H9 (cell line): ENCODE data around the gene CADM1. TPM values are rescaled to one million over a fixed set of nuclear protein-coding genes. Genes with fewer than 3 reads are reported as not detected.

ENCODE experiments used
- DNase-seq: peaks from one replicate; pipeline ENCODE4 v3.0.0-alpha.2; 2017
- H2AFZ ChIP-seq: one replicate; pipeline ENCODE4 v1.6.1; 2013; ENCODE audit warnings: mild to moderate bottlenecking, low read length, control low read depth, moderate library complexity
- H2AK5ac ChIP-seq: 2 replicates; pipeline ENCODE4 v1.6.1; 2013; ENCODE audit warnings: low read length, control low read depth, mixed read lengths; ENCODE audit not compliant: insufficient read length
- H2BK120ac ChIP-seq: one replicate; pipeline ENCODE4 v1.6.1; 2013; ENCODE audit warnings: low read depth, mild to moderate bottlenecking, low read length, control low read depth, inconsistent platforms; ENCODE audit not compliant: poor library complexity, severe bottlenecking
- H2BK12ac ChIP-seq: 2 replicates; pipeline ENCODE4 v1.6.1; 2013; ENCODE audit warnings: low read length, control low read depth, mixed read lengths, low read depth; ENCODE audit not compliant: insufficient read length
- H2BK15ac ChIP-seq: 2 replicates; pipeline ENCODE4 v1.6.1; 2013; ENCODE audit warnings: low read depth, low read length, control low read depth
- H2BK20ac ChIP-seq: one replicate; pipeline ENCODE4 v1.6.1; 2013; ENCODE audit warnings: low read depth, mild to moderate bottlenecking, low read length, control low read depth, inconsistent platforms; ENCODE audit not compliant: poor library complexity, severe bottlenecking
- H2BK5ac ChIP-seq: 2 replicates; pipeline ENCODE4 v1.6.1; 2013; ENCODE audit warnings: low read length, control low read depth, mixed read lengths; ENCODE audit not compliant: insufficient read length
- H3K14ac ChIP-seq: 2 replicates; pipeline ENCODE4 v1.6.1; 2013; ENCODE audit warnings: low read length, control low read depth; ENCODE audit not compliant: insufficient read depth
- H3K18ac ChIP-seq: 2 replicates; pipeline ENCODE4 v1.6.1; 2013; ENCODE audit warnings: low read depth, mild to moderate bottlenecking, mixed read lengths, low read length, control low read depth; ENCODE audit not compliant: insufficient read length
- H3K23ac ChIP-seq: 2 replicates; pipeline ENCODE4 v1.6.1; 2013; ENCODE audit warnings: low read length, control low read depth, mixed read lengths, low read depth; ENCODE audit not compliant: insufficient read length
- H3K23me2 ChIP-seq: 2 replicates; pipeline ENCODE4 v1.6.1; 2013; ENCODE audit warnings: low read depth, mild to moderate bottlenecking, mixed read lengths, low read length, control low read depth; ENCODE audit not compliant: insufficient read length, poor library complexity, severe bottlenecking
- H3K27ac ChIP-seq: 2 replicates; pipeline ENCODE4 v1.5.1; 2013; ENCODE audit warnings: low read length, control low read depth, mixed read lengths, low read depth; ENCODE audit not compliant: insufficient read length
- H3K27me3 ChIP-seq: 2 replicates; pipeline ENCODE4 v1.6.1; 2013; ENCODE audit warnings: low read length, control low read depth, inconsistent platforms; ENCODE audit not compliant: insufficient read depth
- H3K4ac ChIP-seq: 2 replicates; pipeline ENCODE4 v1.6.1; 2013; ENCODE audit warnings: low read depth, mild to moderate bottlenecking, control low read depth, inconsistent platforms, low read length, moderate library complexity
- H3K4me1 ChIP-seq: 2 replicates; pipeline ENCODE4 v1.6.1; 2013; ENCODE audit warnings: low read length, control low read depth, inconsistent platforms; ENCODE audit not compliant: insufficient read depth
- H3K4me2 ChIP-seq: 2 replicates; pipeline ENCODE4 v1.6.1; 2013; ENCODE audit warnings: low read length, control low read depth, mixed read lengths; ENCODE audit not compliant: insufficient read length, insufficient read depth
- H3K56ac ChIP-seq: 2 replicates; pipeline ENCODE4 v1.6.1; 2013; ENCODE audit warnings: low read depth, mild to moderate bottlenecking, mixed read lengths, low read length, control low read depth; ENCODE audit not compliant: insufficient read length
- H3K79me1 ChIP-seq: 2 replicates; pipeline ENCODE4 v1.6.1; 2013; ENCODE audit warnings: low read depth, mild to moderate bottlenecking, moderate library complexity, low read length, control low read depth, inconsistent platforms; ENCODE audit not compliant: insufficient read depth, poor library complexity, severe bottlenecking
- H3K79me2 ChIP-seq: 2 replicates; pipeline ENCODE4 v1.6.1; 2013; ENCODE audit warnings: low read length, control low read depth, inconsistent platforms; ENCODE audit not compliant: insufficient read depth
- H3K9ac ChIP-seq: 2 replicates; pipeline ENCODE4 v1.6.1; 2013; ENCODE audit warnings: low read length, control low read depth, mixed read lengths; ENCODE audit not compliant: insufficient read length; ENCODE audit errors: extremely low read depth
- H3K9me3 ChIP-seq: one replicate; pipeline ENCODE4 v1.6.1; 2013; ENCODE audit warnings: low read depth, low read length, inconsistent platforms; ENCODE audit not compliant: control insufficient read depth
- H3T11ph ChIP-seq: one replicate; pipeline ENCODE4 v1.6.1; 2013; ENCODE audit warnings: mild to moderate bottlenecking, low read length, control low read depth, inconsistent platforms
- H4K20me1 ChIP-seq: one replicate; pipeline ENCODE4 v1.6.1; 2013; ENCODE audit not compliant: control insufficient read depth, insufficient read length, insufficient read depth
- H4K5ac ChIP-seq: 2 replicates; pipeline ENCODE4 v1.6.1; 2013; ENCODE audit warnings: low read depth, mild to moderate bottlenecking, mixed read lengths, low read length, control low read depth; ENCODE audit not compliant: insufficient read length
- H4K8ac ChIP-seq: replicated peaks from 2 replicates; pipeline ENCODE4 v1.6.1; 2013; ENCODE audit warnings: low read length, control low read depth, mixed read lengths, low read depth; ENCODE audit not compliant: insufficient read length
- H4K91ac ChIP-seq: 2 replicates; pipeline ENCODE4 v1.6.1; 2013; ENCODE audit warnings: low read depth, mild to moderate bottlenecking, moderate library complexity, mixed read lengths, low read length, control low read depth; ENCODE audit not compliant: insufficient read length
- H3K27ac Mint-ChIP-seq, 3 experiments: 2 replicates in 2 of 3; 3 replicates in 1 of 3; pipeline ENCODE4 v1.8.0; 2020 to 2021; ENCODE audit warnings: mixed read lengths in 3 of 3, mild to moderate bottlenecking in 1 of 3, moderate library complexity in 1 of 3
- H3K27me3 Mint-ChIP-seq: 2 replicates; pipeline ENCODE4 v1.8.0; 2021; ENCODE audit warnings: low read depth, mild to moderate bottlenecking, moderate library complexity, mixed read lengths
- H3K36me3 Mint-ChIP-seq, 3 experiments: 2 replicates in 2 of 3; 3 replicates in 1 of 3; pipeline ENCODE4 v1.8.0; 2020 to 2021; ENCODE audit warnings: low read depth in 3 of 3, mixed read lengths in 3 of 3; ENCODE audit not compliant: insufficient read depth in 1 of 3
- H3K4me1 Mint-ChIP-seq, 2 experiments: 2 replicates each; pipeline ENCODE4 v1.8.0; 2020; ENCODE audit warnings: mixed read lengths in 2 of 2
- H3K4me3 Mint-ChIP-seq, 2 experiments: 2 replicates in 1 of 2; 3 replicates in 1 of 2; pipeline ENCODE4 v1.8.0; 2020 to 2021; ENCODE audit warnings: mild to moderate bottlenecking in 2 of 2, mixed read lengths in 2 of 2, moderate library complexity in 1 of 2
- H3K9me3 Mint-ChIP-seq, 2 experiments: 2 replicates in 1 of 2; 3 replicates in 1 of 2; pipeline ENCODE4 v1.8.0; 2020; ENCODE audit warnings: mild to moderate bottlenecking in 2 of 2, mixed read lengths in 2 of 2, moderate library complexity in 1 of 2
- CTCF ChIP-seq: fragments of 200-600 bp; sonication (generic); conservative IDR thresholded peaks from 3 replicates; pipeline ENCODE4 v1.8.0; 2021; ENCODE audit warnings: antibody characterized with exemption, mild to moderate bottlenecking
- WGBS: extraction: QIAGEN DNeasy Blood & Tissue Kit; methylation state at CpG from one replicate; pipeline ENCODE4 v1.1.7; 2013; ENCODE audit warnings: missing lambda C conversion rate, low lambda C conversion rate, mixed read lengths; ENCODE audit not compliant: insufficient read length; ENCODE audit errors: extremely low coverage; 5-methylcytosine and 5-hydroxymethylcytosine counted together
- total RNA-seq: library from RNA; stranded (reverse); gene quantifications from 2 replicates; pipeline ENCODE4 v1.2.1, GENCODE V29; 2021

Gene CADM1
- total RNA-seq, 1 experiment from 2014 or later: 11.9 TPM

- no peak overlapping the region for H2BK5ac ChIP-seq
- no peak overlapping the region for H3K18ac ChIP-seq
- H3K4me1 ChIP-seq: no peaks in the 10 kb centered on the region
- H4K20me1 ChIP-seq: no peaks in the 10 kb centered on the region
- H3K4ac ChIP-seq: no peak overlapping the region
- Mint-ChIP-seq H3K9me3 (no peaks in the 10 kb centered on the region), H3K4me3 (no peak overlapping the region), H3K4me1 (0 out of 4 replicates have a peak, but pooled peaks cover 0 to 5% of the 10 kb centered on the region in 2 experiments), H3K36me3 (no peaks in the 10 kb centered on the region), H3K27ac (no peak overlapping the region), H3K27me3 (peaks cover 31% of the 10 kb centered on the region)
- no peak overlapping the region for H3K14ac ChIP-seq
- H3K9ac ChIP-seq: no peak overlapping the region
- H4K91ac ChIP-seq: no peak overlapping the region
- WGBS: no CpG with 5 or more reads among the region's 7 CpGs
- DNase-seq: no peak
- no peak overlapping the region for H3K27ac ChIP-seq
- no peaks in the 10 kb centered on the region for H3K79me1 ChIP-seq
- no peaks in the 10 kb centered on the region for H3K27me3 ChIP-seq
- no peak overlapping the region for H2BK15ac ChIP-seq
- H3K56ac ChIP-seq: no peak overlapping the region
- no peaks in the 10 kb centered on the region for H3K23me2 ChIP-seq
- no peak overlapping the region for H4K8ac ChIP-seq
- no peak overlapping the region for H2BK120ac ChIP-seq
- no peak overlapping the region for H3T11ph ChIP-seq
- H2AK5ac ChIP-seq: no peak overlapping the region
- H2BK12ac ChIP-seq: no peak overlapping the region
- no peaks in the 10 kb centered on the region for H3K9me3 ChIP-seq
- no peak overlapping the region for H3K4me2 ChIP-seq
- no peak overlapping the region for H3K23ac ChIP-seq
- H3K79me2 ChIP-seq: no peaks in the 10 kb centered on the region
- no peak overlapping the region for H4K5ac ChIP-seq
- H2AFZ ChIP-seq: no peak overlapping the region
- H2BK20ac ChIP-seq: no peak overlapping the region
- no peak for TF ChIP-seq CTCF
These were observed 66.2 kb downstream of the CADM1 start for GRCh38 chr11:115437902-115438575.
